HG02973 (cell line): ENCODE data around the gene HABP2.

Experiments used
- ATAC-seq: cut with Tn5 transposase; IDR thresholded peaks from one replicate; pipeline ENCODE4 v1.9.1; 2021; ENCODE audit warnings: moderate library complexity; ENCODE audit not compliant: unreplicated experiment

The HABP2 gene

GRCh38 chr10:113592380-113592779 is 39.5 kb downstream of the HABP2 start:
- no peak for ATAC-seq

- ATAC-seq: no peak
These were observed 41.8 kb downstream of the HABP2 start for GRCh38 chr10:113594652-113595051.

DNA sequence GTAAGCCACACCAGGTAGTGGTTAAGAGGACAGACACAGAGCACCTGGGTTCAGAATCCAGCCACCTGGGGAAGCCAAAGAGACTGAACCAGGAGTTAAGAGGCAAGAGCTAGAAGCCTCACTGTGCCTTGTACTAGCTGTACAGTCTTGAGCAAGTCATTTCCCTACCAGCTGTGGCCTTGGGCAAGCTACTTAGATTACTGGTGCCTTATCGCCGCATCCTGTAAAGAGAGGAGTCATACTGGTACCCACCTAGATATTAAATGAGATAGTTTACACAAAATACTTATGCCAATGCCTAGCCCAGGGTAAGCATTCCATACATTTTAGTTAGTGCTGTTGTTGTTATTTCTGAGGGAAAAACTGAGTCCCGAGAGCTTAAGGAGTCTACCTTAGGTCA is 47.7 kb downstream of the HABP2 start:
- ATAC-seq: no peak

GRCh38 chr10:113603057-113603777 is 50.4 kb downstream of the HABP2 start:
- no peak for ATAC-seq

DNA sequence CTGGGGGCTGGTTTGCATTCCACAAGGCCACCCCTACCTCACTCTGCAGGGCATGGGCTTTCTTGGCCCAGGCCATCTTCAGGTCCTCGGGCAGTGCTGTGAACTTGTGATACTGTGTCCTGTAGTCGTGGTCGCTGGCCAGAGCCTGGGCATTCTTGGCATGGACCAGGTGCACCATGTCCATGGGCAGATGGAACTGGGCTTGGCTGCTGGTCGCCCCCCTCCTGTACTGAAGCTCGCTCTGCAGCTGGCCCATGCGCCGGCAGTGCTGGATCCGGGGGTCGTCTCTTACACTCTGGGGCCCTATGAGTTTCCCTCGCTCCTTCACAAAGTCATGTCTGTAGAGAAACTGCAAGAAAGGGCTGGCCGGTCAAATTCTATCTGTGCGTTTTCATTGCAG is 51.7 kb downstream of the HABP2 start:
- no peak for ATAC-seq

DNA sequence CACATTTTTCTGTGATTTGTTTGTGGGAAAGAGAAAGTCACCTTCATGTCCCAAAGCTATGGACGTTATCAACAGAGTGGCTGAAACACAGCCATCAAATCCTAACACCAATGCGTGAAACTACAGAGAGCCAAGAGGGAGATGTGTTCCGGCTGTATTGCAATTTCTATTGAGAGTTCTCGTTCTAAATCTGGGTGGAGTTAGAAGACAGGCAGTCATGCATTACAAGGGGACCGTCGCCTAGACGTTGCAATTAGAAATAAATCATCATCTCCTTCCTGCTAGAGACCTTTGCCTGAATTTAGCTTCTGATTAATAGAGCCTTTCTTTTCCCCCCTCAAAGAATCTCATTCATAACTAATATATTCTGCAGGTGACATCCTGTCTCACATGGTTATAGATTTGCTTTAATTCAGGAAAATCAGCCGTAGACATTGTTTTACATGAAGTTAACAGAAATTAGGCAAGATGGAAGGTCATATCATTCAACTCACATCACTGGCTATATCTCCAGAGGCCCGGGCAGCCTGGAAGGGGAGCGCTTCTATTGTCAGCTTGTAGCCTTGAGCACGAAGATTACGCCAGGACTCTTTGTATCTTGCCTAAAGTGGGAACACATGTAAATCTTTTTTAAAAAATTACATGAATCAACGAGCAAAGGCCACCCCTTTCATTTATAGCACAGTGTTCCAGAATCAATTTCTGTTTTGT is 52.6 kb downstream of the HABP2 start:
- no peak for ATAC-seq

DNA sequence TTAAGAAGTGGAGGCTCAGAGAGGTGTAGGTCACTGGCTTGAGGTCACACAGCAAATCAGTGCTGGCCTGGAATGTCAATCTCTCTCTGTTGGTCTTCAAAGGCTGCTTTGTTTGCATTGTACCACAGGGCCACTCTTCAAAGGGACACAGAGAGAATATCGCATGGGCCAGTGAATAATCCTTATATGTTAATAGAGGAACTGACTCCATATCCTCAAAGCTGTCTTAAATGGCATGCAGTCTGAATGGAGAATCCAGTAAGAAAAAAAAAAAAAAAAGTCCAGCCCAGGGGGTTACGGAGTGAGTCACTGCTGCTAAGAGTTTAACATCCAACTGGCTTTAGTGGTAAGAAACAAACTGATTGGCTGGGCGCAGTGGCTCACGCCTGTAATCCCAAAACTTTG is 56.9 kb downstream of the HABP2 start:
- no peak for ATAC-seq

GRCh38 chr10:113610631-113611601 is 58.1 kb downstream of the HABP2 start:
- no peak for ATAC-seq

DNA sequence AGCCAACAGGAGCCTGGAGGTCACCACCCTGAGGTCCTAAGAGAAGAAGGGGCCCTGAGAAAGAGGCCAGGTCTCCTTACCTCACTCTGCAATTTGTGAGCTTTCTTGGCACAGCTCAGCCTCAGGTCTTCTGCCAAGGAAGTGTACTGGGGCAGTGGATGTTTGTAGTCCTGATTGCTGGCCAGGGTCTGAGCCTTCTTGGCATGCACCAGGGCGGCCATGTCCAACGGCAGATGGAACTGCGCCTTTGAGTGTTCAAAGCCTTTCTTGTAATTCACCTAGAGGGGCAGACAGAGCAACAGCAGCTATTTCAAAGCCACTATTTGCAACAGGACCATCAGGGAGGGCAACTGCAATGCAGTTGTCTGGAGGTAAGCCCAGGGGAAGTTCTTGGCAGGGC is 59.3 kb downstream of the HABP2 start:
- ATAC-seq: no peak

DNA sequence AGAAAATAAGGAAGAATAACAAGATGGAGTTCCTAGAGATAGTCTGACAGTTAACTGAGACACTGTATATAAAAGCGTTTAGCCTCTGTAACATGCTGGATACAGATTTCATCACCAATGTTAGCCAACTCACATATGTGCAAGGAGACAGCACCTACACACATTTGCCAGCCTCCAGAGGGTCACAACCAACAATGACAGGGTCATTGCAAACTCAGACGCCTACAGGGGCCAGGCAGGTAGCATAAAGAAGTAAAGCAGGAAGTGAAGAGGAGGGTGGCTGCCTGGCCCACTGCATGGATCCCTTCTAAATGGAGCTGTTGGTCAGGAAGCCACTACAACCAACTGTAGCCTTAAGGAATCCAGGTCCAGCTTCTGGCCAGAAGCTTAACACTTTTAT is 60.6 kb downstream of the HABP2 start:
- no peak for ATAC-seq

DNA sequence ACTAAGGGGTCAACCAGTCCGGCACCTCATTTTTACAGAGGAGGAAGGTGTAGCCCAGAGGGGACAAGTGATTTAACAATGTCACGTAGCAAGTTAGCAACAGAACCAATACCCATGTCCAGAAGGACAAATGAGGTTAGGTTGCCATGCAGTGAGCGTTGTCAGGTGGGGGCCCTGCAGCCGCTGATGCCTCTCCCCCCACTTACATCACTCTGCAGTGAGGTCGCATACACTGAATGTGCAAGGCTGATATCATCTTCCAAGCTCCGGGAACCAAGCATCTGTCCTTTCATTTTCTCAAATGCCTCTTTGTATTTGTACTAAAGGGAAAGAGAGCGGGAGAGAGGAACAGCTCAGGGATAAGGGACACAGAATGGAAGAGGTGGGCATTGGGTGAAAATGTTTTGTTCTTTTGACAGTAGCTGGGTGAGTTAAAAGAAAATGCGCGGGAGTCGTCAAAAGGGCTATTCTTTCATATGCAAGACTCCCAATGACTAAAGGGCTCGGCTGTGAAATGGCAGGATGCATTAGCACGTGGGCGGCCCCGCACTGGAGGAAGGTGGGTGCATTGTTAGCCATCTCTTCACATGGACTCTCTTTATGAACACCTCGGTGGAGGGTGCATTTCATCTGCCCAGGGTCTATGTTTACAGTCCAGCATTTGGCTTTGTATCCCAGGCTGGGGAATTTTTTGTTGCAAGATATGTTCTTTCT is 61.3 kb downstream of the HABP2 start:
- ATAC-seq: no peak

- no peak for ATAC-seq
These were observed 63.6 kb downstream of the HABP2 start for GRCh38 chr10:113616244-113617074.

DNA sequence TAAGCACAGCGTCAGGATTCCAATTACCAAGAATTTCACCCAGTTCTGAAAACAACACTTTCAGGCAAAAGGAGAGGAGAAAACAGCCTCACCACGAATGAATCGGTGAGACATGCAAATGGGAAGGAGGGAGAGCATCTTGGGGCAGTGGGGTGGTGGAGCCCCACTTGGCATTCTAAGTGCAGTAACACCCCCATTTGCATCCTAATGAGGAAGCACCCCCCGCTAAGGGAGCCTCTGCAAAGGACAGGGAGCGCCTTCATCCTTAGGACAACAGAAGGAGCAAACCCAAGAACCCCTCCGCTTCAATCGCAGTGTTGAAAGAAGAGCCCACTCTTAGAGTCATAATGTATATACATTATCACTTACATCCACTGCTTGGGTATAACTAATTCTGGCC is 64.2 kb downstream of the HABP2 start:
- no peak for ATAC-seq

DNA sequence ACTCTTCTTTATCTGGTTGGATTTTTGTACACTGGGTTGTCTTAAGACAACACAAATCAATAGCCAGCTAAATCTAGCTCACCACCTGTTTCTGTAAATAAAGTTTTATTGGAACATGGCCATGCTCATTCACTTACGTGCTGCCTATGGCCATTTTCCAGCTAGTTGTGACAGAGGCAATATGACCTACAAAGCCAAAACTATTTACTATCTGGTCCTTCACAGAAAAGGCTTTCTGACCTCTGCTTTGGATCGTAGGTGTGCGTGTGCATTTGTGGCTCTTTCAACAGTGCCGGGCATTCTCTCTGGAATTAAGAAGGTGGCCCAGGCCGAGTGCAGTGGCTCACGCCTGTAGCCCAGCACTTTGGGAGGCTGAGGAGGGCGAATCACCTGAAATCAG is 65.5 kb downstream of the HABP2 start:
- ATAC-seq: no peak

GRCh38 chr10:113619401-113619800 is 66.5 kb downstream of the HABP2 start:
- ATAC-seq: no peak

DNA sequence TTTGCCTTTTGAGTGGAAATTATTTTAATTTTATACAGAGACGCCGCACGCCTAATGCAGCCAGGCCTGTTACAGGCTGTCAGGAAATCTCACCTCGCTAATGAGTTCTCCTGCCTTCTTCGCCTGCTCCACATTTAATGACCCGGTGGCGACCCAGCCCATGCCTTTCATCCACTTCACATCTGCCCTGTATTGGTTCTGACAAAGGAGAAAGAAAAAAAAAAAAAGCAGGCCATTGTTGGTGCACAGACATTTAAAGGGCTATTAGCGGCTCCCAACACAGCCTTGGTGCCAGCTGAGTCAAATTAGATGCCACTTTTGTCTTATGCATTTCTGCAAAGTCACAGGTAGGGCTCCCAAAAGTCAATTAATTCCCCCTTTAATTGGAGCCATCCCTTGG is 67.7 kb downstream of the HABP2 start:
- ATAC-seq: no peak

DNA sequence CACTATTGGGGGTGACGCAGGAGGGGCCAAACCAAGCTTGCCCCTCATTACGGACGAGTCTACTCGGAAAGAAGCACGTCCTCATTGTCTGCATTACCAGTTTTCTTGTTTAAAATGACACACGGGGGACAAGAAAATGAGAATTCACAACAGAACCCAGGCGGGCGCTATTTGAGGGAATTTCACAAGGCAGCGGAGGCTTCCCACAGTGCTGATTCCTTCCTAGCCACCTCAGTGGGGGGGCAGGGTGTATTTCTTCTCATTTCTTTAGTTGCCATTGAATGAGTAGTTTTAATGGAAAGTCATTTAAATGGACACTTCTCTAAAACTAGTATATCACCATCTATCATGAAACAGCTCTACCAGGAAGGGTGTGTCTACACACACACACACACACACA is 68.1 kb downstream of the HABP2 start:
- ATAC-seq: no peak

- ATAC-seq: no peak
These were observed 68.9 kb downstream of the HABP2 start for GRCh38 chr10:113621799-113622198.

GRCh38 chr10:113622831-113623230 is 70.0 kb downstream of the HABP2 start:
- no peak for ATAC-seq
